Transverse colon (tissue), 4 donors: Measurements from ENCODE around the gene THAP4.

ENCODE experiments used
- CTCF ChIP-seq, 5 experiments: fragments of 200-600 bp in 3 of 5; fragments of 450-650 bp in 2 of 5; sonication (generic) in 3 of 5; IDR thresholded peaks; 1 replicate in 2 of 5; 2 replicates in 3 of 5; pipeline ENCODE4 v1.5.1; 2016 to 2017; ENCODE audit warnings: antibody characterized with exemption in 5 of 5, inconsistent platforms in 3 of 5, mild to moderate bottlenecking in 2 of 5, moderate library complexity in 1 of 5
- EP300 ChIP-seq: sonication (generic); formaldehyde crosslinking; IDR thresholded peaks from one replicate; pipeline ENCODE4 v1.6.1; 2017; ENCODE audit warnings: antibody characterized with exemption, low read depth
- POLR2A ChIP-seq: fragments of 450-650 bp; IDR thresholded peaks from one replicate; pipeline ENCODE4 v1.6.1; 2016; ENCODE audit warnings: antibody characterized with exemption, mild to moderate bottlenecking, moderate library complexity
- POLR2AphosphoS5 ChIP-seq, 3 donors: sonication (generic); formaldehyde crosslinking; IDR thresholded peaks; one replicate each; pipeline ENCODE4 v1.6.1; 2016; ENCODE audit warnings: antibody characterized with exemption in 3 of 3

- no peak for TF ChIP-seq EP300
- TF ChIP-seq CTCF (IDR thresholded peaks at IDR 0.05): no peak
- no peak for TF ChIP-seq POLR2A
- no peak for TF ChIP-seq POLR2AphosphoS5 (IDR thresholded peaks at IDR 0.05)
Observed at GRCh38 chr2:241636182-241637017, 558 bp downstream of the THAP4 start.
